ENCODE measurements around the gene VPS25.
"Not testable (repeated sequence)": the region's sequence is repeated elsewhere in the genome, so short reads cannot be mapped to it uniquely, and the experiment has no call there.

VPS25 gene

DNA sequence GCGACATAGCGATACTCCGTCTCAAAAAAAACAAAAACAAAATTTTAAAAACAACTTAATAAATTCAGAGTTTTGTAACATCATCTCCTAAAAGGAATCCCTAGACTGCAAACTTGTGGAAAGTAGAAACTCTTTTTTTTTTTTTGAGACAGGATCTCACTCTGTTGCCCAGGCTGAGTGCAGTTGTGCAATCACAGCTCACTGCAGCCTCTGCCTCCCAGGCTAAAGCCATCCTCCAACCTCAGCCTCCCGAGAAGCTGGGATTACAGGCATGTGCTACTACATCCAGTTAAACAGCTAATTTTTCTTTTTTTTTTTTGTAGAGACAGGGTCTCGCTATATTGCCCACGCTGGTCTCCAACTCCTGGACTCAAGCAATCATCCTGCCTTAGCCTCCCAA is 48.1 kb upstream of the VPS25 start:
- H3K27ac ChIP-seq (ENCODE audit: extremely low read depth, low read depth, low read length), result no peak overlapping the region
- no peak for TF ChIP-seq ZNF341 (tag by site-specific recombination; IDR thresholded peaks at IDR 0.05; ENCODE audit: low read depth)
- no peak for TF ChIP-seq ZNF214 (tag by site-specific recombination; IDR thresholded peaks at IDR 0.05; ENCODE audit: borderline replicate concordance)
- no peak for TF ChIP-seq IKZF3 (tag by site-specific recombination; IDR thresholded peaks at IDR 0.05)
- peak; percentile 88 for TF ChIP-seq ZNF121 (tag by site-specific recombination; IDR thresholded peaks at IDR 0.05)
- ChIA-PET POLR2A (no interaction called here), CTCF (interaction anchor here (0.6 to 2.7 kb wide), 6 partner anchors 8 to 697 kb away, joined by 3 to 10 read pairs (median 4); partner anchors contain the start of gene PSMC3IP)
- no peaks in the 10 kb centered on the region for H3K9me3 ChIP-seq (ENCODE audit: control insufficient read depth, insufficient read depth, low read depth, low read length)
- no peak overlapping the region for H3K4me3 ChIP-seq (ENCODE audit: low read depth, low read length)
- no peaks in the 10 kb centered on the region for H3K4me1 ChIP-seq (ENCODE audit: control insufficient read depth, insufficient read depth, low read length)
- H3K36me3 ChIP-seq (ENCODE audit: control insufficient read depth in 2 of 2, insufficient read depth in 1 of 2, low read length in 2 of 2), result peaks cover 65 to 87% of the 10 kb centered on the region in 2 experiments

DNA sequence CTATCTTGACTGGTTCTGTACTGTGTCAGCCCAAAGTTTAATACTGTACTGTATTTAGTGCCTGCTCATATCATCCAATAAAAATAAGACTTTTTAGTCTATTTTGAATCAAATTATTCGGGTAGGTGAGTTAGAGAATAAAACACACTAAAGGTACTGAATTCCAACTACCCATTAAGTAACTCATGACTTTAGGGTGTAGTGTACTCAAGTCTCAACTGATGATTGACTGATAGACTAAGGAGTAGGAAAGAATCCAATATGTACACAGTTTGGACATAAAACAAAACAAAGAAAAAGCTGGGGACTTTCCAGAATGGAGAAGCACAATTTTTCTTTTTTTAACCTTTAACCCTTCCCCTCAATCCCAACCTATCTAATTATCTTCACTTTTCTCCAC is 32.5 kb upstream of the VPS25 start:
- Histone ChIP-seq H3K4me3 (ENCODE audit: low read depth, low read length) (no peak overlapping the region), H3K27ac (ENCODE audit: extremely low read depth, low read depth, low read length) (no peak overlapping the region), H3K4me1 (ENCODE audit: control insufficient read depth, insufficient read depth, low read length) (peaks cover 7% of the 10 kb centered on the region), H3K9me3 (ENCODE audit: control insufficient read depth, insufficient read depth, low read depth, low read length) (no peaks in the 10 kb centered on the region), H3K36me3 (ENCODE audit: control insufficient read depth in 2 of 2, insufficient read depth in 1 of 2, low read length in 2 of 2) (peaks cover 0 to 4% of the 10 kb centered on the region in 2 experiments; a peak in 1 of 3 replicates)
- TF ChIP-seq ZNF513 (tag by site-specific recombination; IDR thresholded peaks at IDR 0.05) (no peak), ZBTB8A (tag by site-specific recombination; IDR thresholded peaks at IDR 0.05) (no peak)
- POLR2A ChIA-PET, result no interaction called here
- CTCF ChIA-PET, result no interaction called here

GRCh38 chr17:42742916-42743315 is 30.3 kb upstream of the VPS25 start:
- CTCF ChIA-PET, result interaction anchor here (0.6 to 1.3 kb wide), 5 partner anchors 21 to 195 kb away, joined by 3 to 12 read pairs (median 7); partner anchors contain the start of gene PSMC3IP

DNA sequence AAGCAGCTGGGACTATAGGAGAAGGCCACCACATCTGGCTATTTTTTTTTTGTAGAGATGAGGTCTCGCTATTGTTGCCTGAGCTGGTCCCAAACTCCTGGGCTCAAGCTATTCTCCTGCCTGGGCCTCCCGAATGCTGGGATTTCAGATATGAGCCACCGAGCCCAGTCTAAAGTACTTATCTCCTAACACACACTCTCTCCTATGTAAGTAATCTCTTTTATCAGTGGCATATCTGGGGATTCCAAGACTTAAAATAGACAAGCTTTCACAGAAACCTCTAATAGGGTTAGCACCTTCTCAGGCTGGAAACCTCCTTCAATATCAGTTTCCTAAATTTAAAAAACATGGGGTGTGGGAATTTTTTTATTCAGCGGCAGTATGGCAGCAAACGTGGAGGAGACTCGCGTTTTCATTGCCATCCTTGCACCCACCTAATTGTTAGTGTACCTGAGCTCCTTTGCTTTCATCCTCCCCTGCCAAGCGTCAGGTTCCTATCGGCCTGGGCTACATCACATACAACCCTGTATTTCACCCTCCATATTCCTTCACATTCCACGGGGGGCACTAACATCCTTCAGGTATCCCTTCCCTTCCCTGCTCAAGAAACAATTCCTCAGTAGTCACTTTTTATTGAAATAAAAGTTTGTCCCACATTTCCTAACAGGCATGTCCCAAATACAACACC is 29.5 kb upstream of the VPS25 start:
- Histone ChIP-seq H3K36me3 (ENCODE audit: control insufficient read depth in 2 of 2, insufficient read depth in 1 of 2, low read length in 2 of 2) (peaks cover 0 to 4% of the 10 kb centered on the region in 2 experiments; a peak in 1 of 3 replicates), H3K27ac (ENCODE audit: extremely low read depth, low read depth, low read length) (peak overlapping the region; percentile 79), H3K4me1 (ENCODE audit: control insufficient read depth, insufficient read depth, low read length) (peaks cover 7% of the 10 kb centered on the region), H3K4me3 (ENCODE audit: low read depth, low read length) (peak overlapping the region; percentile 73), H3K9me3 (ENCODE audit: control insufficient read depth, insufficient read depth, low read depth, low read length) (no peaks in the 10 kb centered on the region)
- TF ChIP-seq WT1 (tag by site-specific recombination; IDR thresholded peaks at IDR 0.05) (no peak), ZBTB10 (tag by site-specific recombination; IDR thresholded peaks at IDR 0.05) (no peak), CTCF (tag by site-specific recombination; IDR thresholded peaks at IDR 0.05) (peak; percentile 46; the same call in 1 of the 2 replicates), SP2 (tag by site-specific recombination; IDR thresholded peaks at IDR 0.05) (no peak), ZNF133 (tag by site-specific recombination; IDR thresholded peaks at IDR 0.05) (no peak), ZNF239 (tag by site-specific recombination; IDR thresholded peaks at IDR 0.05) (no peak)
- POLR2A ChIA-PET, result interaction anchor here (1.1 to 1.6 kb wide), 5 partner anchors 11 to 90 kb away, joined by 3 to 5 read pairs (median 3); partner anchors contain the start of genes PSME3 and VPS25
- CTCF ChIA-PET, result interaction anchor here (0.6 to 1.3 kb wide), 6 partner anchors 20 to 636 kb away, joined by 3 to 12 read pairs (median 5); partner anchors contain the start of gene PSMC3IP

More at GRCh38 chr17:42742916-42743315, 30.3 kb upstream of the VPS25 start:
- POLR2A ChIA-PET, result interaction anchor here (0.7 to 1.6 kb wide), 3 partner anchors 31 to 91 kb away, joined by 3 to 4 read pairs (median 3); partner anchors contain the start of genes PSME3 and VPS25
- H3K4me1 ChIP-seq (ENCODE audit: control insufficient read depth, insufficient read depth, low read length); H3K9me3 ChIP-seq (ENCODE audit: control insufficient read depth, insufficient read depth, low read depth, low read length); H3K27ac ChIP-seq (ENCODE audit: extremely low read depth, low read depth, low read length); H3K36me3 ChIP-seq (ENCODE audit: control insufficient read depth in 2 of 2, insufficient read depth in 1 of 2, low read length in 2 of 2); H3K4me3 ChIP-seq (ENCODE audit: low read depth, low read length): not testable (repeated sequence)
